HepG2 (cell line): ENCODE results near the gene RPH3AL. TPM values are rescaled to one million over a fixed set of nuclear protein-coding genes. Genes with fewer than 3 reads are reported as not detected.
A peak's percentile ranks its signal among the peaks of the same experiment; 100 is the strongest.

Experiments
- ARNTL ChIP-seq: sonication (generic); formaldehyde crosslinking; IDR thresholded peaks from 2 replicates; pipeline ENCODE4 v1.4.0; 2020; ENCODE audit warnings: mild to moderate bottlenecking, missing genetic modification reagents
- ATAD3A ChIP-seq: sonication (generic); formaldehyde crosslinking; IDR thresholded peaks from 2 replicates; pipeline ENCODE4 v1.4.0; 2020; ENCODE audit warnings: missing genetic modification reagents
- BHLHE40 ChIP-seq: IDR thresholded peaks from 2 replicates; pipeline ENCODE4 v1.6.1; 2011; ENCODE audit warnings: low read length, improper control_type of control experiment
- CENPT ChIP-seq: sonication (generic); formaldehyde crosslinking; IDR thresholded peaks from 2 replicates; pipeline ENCODE4 v1.8.0; 2022; ENCODE audit warnings: low read depth, mild to moderate bottlenecking, moderate library complexity, missing genetic modification reagents
- ELF4 ChIP-seq: sonication (generic); formaldehyde crosslinking; IDR thresholded peaks from 2 replicates; pipeline ENCODE4 v1.5.0; 2020; ENCODE audit warnings: missing genetic modification reagents, mild to moderate bottlenecking, moderate library complexity, borderline replicate concordance
- FOXA3 ChIP-seq: IDR thresholded peaks from 2 replicates; pipeline ENCODE4 v1.6.1; 2016; ENCODE audit warnings: missing genetic modification reagents, missing compliant biosample characterization
- HOXD1 ChIP-seq: sonication (generic); formaldehyde crosslinking; IDR thresholded peaks from 2 replicates; pipeline ENCODE4 v1.5.0; 2020; ENCODE audit warnings: missing genetic modification reagents
- KDM5A ChIP-seq: fragments of 200-600 bp; sonication (generic); IDR thresholded peaks from 2 replicates; pipeline ENCODE4 v1.7.0; 2018; ENCODE audit warnings: antibody characterized with exemption, mild to moderate bottlenecking, low read length, borderline replicate concordance
- MXD4 ChIP-seq: IDR thresholded peaks from 2 replicates; pipeline ENCODE4 v1.6.1; 2016; ENCODE audit warnings: mild to moderate bottlenecking, missing biosample characterization, missing genetic modification reagents
- RFX1 ChIP-seq: fragments of 450-650 bp; IDR thresholded peaks from 2 replicates; pipeline ENCODE4 v1.6.1; 2017
- SMAD9 ChIP-seq: sonication (generic); formaldehyde crosslinking; IDR thresholded peaks from 2 replicates; pipeline ENCODE4 v1.5.1; 2020; ENCODE audit warnings: mild to moderate bottlenecking, missing genetic modification reagents
- SP140L ChIP-seq: sonication (generic); formaldehyde crosslinking; IDR thresholded peaks from 2 replicates; pipeline ENCODE4 v1.4.0; 2020; ENCODE audit warnings: missing genetic modification reagents, borderline replicate concordance
- TCF7L2 ChIP-seq: IDR thresholded peaks from 2 replicates; pipeline ENCODE4 v1.6.1; 2011; ENCODE audit warnings: mild to moderate bottlenecking, low read depth, low read length, moderate library complexity
- ZBTB7A ChIP-seq: sonication (generic); formaldehyde crosslinking; IDR thresholded peaks from 2 replicates; pipeline ENCODE4 v1.8.0; 2022; ENCODE audit warnings: mild to moderate bottlenecking, missing genetic modification reagents
- ZFP62 ChIP-seq: sonication (generic); formaldehyde crosslinking; IDR thresholded peaks from 2 replicates; pipeline ENCODE4 v1.4.0; 2020; ENCODE audit warnings: missing genetic modification reagents
- ZFP82 ChIP-seq: sonication (generic); formaldehyde crosslinking; IDR thresholded peaks from 2 replicates; pipeline ENCODE4 v1.5.1; 2020; ENCODE audit warnings: mild to moderate bottlenecking, missing genetic modification reagents, borderline replicate concordance
- ZFX ChIP-seq: sonication (generic); formaldehyde crosslinking; IDR thresholded peaks from 2 replicates; pipeline ENCODE4 v1.4.0; 2020; ENCODE audit warnings: mild to moderate bottlenecking, low read depth, missing genetic modification reagents, moderate library complexity
- polyA plus RNA-seq, 8 experiments: library from polyadenylated mRNA; depleted of rRNA in 3 of 8; stranded (reverse) in 7 of 8; unstranded in 1 of 8; fragments of >200 nt; fragmentation: Illumina TruSeq in 4 of 8; extraction: Trizol in 4 of 8; gene quantifications; 2 replicates each; pipeline versions ENCODE4 v1.2.1 to v1.2.3, GENCODE V29; 2011 to 2016; ENCODE audit warnings: low read depth in 4 of 8, missing spikeins in 1 of 8, mixed read lengths in 1 of 8; ENCODE audit not compliant: insufficient read depth in 1 of 8
- total RNA-seq, 5 experiments: library from RNA; depleted of rRNA; stranded (reverse); fragments of >200 nt; fragmentation: Illumina TruSeq; extraction: Trizol; gene quantifications; 2 replicates each; pipeline ENCODE4 v1.2.3, GENCODE V29; 2016; ENCODE audit warnings: low read depth in 1 of 5
- TF ChIP-seq, protein P1 (sequence below): sonication (generic); formaldehyde crosslinking; IDR thresholded peaks from 2 replicates; pipeline ENCODE4 v1.5.0; 2020; ENCODE audit warnings: missing genetic modification reagents
- TF ChIP-seq, protein P2 (sequence below): sonication (generic); formaldehyde crosslinking; IDR thresholded peaks from 2 replicates; pipeline ENCODE4 v1.4.0; 2020; ENCODE audit warnings: missing genetic modification reagents
- TF ChIP-seq, protein P3 (sequence below): sonication (generic); formaldehyde crosslinking; conservative IDR thresholded peaks from 2 replicates; pipeline ENCODE4 v1.8.0; 2022; ENCODE audit warnings: low read depth, missing genetic modification reagents
- TF ChIP-seq, protein P4 (sequence below): sonication (generic); formaldehyde crosslinking; IDR thresholded peaks from 2 replicates; pipeline ENCODE4 v1.4.0; 2020; ENCODE audit warnings: missing genetic modification reagents

Gene RPH3AL
- total and polyA plus RNA-seq, 2 of the 13 experiments (the other 11 are each of a cell fraction or from before 2014, with no cell fraction given) = 7.8 to 16.4 TPM

DNA sequence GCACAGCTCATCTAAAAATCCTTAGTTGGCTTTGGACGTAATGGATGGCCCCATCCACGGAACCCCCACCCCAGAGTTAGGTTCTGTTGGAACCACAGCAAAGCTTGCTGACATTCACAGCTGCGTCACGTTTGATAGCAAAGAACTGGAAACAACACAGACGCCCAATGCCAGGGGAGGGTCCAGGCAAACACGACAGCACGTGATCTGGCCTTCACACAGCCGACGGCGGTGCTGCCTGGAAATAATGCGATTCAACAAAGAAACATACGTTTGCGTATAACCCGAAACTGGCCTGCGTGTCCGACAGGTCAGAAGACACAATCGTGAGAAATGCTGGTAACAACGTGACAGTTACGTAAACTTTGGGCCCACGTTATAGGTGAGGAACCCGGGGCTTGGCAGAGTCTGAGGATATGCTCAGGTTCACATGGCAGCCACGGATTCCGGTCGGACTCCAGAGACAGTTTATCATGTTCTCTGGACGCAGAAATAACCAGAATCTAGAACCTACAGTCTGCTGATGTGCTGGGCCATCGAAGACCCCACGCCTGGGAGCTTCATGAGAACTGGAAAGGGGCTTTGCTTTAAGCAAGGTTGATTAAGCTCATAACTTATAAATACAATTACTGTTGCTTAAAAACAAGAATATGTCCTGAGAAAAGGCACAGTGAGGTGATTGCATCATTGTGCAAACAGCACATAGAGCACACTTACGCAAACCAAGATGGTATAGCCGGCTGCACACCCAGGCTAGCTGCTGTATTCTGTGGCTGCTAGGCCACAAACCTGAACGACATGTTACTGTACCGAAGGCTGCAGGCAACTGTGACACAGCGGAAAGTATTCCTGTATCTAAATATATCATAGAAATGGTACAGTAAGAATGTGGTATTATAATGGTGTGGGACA is 70.4 kb downstream of the RPH3AL start (continued):
- TF ChIP-seq TCF7L2 (no peak), ZFP62 (CRISPR knock-in tag) (no peak), SMAD9 (CRISPR knock-in tag) (no peak), ELF4 (CRISPR knock-in tag) (no peak), ZFP82 (CRISPR knock-in tag) (no peak), FOXA3 (CRISPR knock-in tag) (peak; percentile 87), KDM5A (no peak), ZFX (CRISPR knock-in tag) (peak; percentile 76), HOXD1 (CRISPR knock-in tag) (no peak), MXD4 (CRISPR knock-in tag) (no peak), RFX1 (no peak), ATAD3A (CRISPR knock-in tag) (no peak), ZBTB7A (CRISPR knock-in tag) (no peak), ARNTL (CRISPR knock-in tag) (no peak), SP140L (CRISPR knock-in tag) (no peak), CENPT (CRISPR knock-in tag) (no peak), BHLHE40 (no peak)
- TF ChIP-seq, protein P1, sequence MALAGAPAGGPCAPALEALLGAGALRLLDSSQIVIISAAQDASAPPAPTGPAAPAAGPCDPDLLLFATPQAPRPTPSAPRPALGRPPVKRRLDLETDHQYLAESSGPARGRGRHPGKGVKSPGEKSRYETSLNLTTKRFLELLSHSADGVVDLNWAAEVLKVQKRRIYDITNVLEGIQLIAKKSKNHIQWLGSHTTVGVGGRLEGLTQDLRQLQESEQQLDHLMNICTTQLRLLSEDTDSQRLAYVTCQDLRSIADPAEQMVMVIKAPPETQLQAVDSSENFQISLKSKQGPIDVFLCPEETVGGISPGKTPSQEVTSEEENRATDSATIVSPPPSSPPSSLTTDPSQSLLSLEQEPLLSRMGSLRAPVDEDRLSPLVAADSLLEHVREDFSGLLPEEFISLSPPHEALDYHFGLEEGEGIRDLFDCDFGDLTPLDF (CRISPR knock-in tag) = no peak
- TF ChIP-seq, protein P2, sequence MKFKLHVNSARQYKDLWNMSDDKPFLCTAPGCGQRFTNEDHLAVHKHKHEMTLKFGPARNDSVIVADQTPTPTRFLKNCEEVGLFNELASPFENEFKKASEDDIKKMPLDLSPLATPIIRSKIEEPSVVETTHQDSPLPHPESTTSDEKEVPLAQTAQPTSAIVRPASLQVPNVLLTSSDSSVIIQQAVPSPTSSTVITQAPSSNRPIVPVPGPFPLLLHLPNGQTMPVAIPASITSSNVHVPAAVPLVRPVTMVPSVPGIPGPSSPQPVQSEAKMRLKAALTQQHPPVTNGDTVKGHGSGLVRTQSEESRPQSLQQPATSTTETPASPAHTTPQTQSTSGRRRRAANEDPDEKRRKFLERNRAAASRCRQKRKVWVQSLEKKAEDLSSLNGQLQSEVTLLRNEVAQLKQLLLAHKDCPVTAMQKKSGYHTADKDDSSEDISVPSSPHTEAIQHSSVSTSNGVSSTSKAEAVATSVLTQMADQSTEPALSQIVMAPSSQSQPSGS (CRISPR knock-in tag) = peak; percentile 94
- TF ChIP-seq, protein P3, sequence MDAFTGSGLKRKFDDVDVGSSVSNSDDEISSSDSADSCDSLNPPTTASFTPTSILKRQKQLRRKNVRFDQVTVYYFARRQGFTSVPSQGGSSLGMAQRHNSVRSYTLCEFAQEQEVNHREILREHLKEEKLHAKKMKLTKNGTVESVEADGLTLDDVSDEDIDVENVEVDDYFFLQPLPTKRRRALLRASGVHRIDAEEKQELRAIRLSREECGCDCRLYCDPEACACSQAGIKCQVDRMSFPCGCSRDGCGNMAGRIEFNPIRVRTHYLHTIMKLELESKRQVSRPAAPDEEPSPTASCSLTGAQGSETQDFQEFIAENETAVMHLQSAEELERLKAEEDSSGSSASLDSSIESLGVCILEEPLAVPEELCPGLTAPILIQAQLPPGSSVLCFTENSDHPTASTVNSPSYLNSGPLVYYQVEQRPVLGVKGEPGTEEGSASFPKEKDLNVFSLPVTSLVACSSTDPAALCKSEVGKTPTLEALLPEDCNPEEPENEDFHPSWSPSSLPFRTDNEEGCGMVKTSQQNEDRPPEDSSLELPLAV = no peak
- TF ChIP-seq, protein P4, sequence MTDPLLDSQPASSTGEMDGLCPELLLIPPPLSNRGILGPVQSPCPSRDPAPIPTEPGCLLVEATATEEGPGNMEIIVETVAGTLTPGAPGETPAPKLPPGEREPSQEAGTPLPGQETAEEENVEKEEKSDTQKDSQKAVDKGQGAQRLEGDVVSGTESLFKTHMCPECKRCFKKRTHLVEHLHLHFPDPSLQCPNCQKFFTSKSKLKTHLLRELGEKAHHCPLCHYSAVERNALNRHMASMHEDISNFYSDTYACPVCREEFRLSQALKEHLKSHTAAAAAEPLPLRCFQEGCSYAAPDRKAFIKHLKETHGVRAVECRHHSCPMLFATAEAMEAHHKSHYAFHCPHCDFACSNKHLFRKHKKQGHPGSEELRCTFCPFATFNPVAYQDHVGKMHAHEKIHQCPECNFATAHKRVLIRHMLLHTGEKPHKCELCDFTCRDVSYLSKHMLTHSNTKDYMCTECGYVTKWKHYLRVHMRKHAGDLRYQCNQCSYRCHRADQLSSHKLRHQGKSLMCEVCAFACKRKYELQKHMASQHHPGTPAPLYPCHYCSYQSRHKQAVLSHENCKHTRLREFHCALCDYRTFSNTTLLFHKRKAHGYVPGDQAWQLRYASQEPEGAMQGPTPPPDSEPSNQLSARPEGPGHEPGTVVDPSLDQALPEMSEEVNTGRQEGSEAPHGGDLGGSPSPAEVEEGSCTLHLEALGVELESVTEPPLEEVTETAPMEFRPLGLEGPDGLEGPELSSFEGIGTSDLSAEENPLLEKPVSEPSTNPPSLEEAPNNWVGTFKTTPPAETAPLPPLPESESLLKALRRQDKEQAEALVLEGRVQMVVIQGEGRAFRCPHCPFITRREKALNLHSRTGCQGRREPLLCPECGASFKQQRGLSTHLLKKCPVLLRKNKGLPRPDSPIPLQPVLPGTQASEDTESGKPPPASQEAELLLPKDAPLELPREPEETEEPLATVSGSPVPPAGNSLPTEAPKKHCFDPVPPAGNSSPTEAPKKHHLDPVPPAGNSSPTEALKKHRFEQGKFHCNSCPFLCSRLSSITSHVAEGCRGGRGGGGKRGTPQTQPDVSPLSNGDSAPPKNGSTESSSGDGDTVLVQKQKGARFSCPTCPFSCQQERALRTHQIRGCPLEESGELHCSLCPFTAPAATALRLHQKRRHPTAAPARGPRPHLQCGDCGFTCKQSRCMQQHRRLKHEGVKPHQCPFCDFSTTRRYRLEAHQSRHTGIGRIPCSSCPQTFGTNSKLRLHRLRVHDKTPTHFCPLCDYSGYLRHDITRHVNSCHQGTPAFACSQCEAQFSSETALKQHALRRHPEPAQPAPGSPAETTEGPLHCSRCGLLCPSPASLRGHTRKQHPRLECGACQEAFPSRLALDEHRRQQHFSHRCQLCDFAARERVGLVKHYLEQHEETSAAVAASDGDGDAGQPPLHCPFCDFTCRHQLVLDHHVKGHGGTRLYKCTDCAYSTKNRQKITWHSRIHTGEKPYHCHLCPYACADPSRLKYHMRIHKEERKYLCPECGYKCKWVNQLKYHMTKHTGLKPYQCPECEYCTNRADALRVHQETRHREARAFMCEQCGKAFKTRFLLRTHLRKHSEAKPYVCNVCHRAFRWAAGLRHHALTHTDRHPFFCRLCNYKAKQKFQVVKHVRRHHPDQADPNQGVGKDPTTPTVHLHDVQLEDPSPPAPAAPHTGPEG (CRISPR knock-in tag) = no peak
